GM10847 (cell line): ENCODE data around the gene CDYL.
A peak's percentile ranks its signal among the peaks of the same experiment; 100 is the strongest.

Source experiments
- POLR2A ChIP-seq: IDR thresholded peaks from 2 replicates; pipeline ENCODE4 v1.6.1; 2011; ENCODE audit not compliant: insufficient read length; ENCODE audit errors: extremely low read depth

CDYL gene

DNA sequence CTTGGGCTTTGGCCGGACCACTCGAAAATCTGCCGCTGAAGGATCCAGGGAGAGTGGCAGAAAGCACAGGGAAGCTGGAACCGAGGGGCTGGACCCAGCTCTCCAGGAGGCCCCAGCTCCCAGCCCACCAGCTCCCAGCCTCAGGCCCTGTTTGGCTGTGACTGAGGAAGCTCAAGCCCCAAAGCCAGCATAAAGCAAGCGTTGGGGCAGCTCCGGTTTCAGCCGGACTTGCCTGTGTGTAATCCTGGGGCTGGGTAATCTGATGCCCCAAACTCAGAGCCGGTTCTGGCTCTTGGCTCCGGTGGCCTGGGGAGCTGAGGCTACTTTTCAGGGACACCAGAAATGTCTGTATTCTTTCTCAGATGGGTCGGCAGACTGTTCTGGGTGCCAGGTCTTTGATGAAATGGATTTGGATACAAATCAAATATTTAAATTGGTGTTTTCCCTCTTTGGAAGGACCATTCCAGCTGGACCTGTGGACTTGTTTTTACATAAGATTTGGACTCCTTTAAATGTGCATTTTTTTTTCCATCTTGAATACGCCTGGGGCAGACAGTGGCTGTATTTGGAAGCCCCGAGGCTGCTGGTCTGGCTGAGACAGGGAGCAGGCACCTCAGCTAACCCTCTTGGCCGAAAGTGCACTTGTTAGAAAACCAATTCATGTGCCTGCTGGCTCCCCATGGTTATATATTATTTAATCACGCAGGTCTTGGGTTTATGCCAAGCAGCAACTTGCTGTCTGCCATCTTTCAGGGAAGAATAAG, 198.0 kb downstream of the CDYL start:
- no peak for TF ChIP-seq POLR2A

DNA sequence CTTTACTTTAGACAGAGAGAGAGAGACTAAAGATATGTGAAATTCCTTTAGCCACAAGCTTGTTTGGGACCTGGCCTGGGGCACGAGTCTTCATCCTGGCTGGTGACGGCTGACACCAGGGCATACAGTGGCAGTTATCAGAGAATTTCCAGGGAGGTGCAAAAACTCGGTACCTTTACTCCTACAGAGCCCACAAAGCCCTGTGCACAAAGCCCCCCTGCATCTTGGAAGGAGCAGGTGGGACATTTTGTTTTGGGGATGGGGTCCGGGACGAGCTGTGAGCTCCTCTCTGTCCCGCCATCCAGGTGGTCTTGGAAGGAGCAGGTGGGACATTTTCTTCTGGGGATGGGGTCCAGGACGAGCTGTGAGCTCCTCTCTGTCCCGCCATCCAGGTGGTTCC, 198.8 kb downstream of the CDYL start:
- no peak for TF ChIP-seq POLR2A

DNA sequence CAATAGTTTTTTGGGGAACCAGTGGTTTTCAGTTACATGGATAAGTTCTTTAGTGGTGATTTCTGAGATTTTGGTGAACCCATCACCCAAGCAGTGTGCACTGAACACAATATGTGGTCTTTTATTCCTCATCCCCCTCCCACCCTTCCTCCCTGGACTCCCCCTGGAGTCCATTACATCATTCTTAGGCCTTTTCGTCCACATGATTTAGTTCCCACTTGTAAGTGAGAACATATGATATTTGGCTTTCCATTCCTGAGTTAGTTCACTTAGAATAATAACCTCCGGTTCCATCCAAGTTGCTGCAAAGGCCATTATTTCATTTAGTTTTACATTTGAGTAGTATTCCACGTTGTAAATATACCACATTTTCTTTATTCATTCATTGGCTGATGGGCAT, 199.3 kb downstream of the CDYL start:
- no peak for TF ChIP-seq POLR2A

DNA sequence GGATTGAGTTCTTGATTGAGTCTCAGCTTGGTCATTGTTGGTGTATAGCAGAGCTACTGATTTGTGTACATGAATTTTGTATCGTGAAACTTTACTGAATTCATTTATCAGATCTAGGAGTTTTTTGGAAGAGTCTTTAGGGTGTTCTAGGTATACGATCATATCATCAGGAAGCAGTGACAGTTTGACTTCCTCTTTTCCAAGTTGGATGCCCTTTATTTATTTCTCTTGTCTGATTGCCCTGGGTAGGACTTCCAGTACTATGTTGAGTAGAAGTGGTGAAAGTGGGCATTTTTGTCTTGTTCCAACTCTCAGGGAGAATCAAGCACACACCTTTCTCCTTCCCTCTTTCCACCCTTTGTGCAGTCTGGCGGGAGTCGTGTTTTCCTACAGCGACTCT, 201.3 kb downstream of the CDYL start:
- TF ChIP-seq POLR2A: no peak

DNA sequence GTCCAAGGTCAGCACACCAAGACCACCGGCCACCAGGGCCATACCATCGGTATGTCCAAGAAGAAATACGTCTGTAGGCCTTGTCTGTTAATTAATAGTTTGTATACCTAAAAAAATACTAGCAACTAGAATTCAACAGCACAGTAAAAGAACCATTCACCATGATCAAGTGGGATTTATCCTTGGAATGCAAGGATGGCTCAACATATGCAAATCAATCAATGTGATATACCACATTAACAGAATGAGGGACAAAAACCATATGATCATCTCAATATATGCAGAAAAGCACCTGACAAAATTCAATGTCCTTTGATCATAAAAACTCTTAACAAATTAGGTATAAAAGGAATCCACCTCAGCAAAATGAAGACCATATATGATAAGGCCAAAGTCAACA, 203.2 kb downstream of the CDYL start:
- TF ChIP-seq POLR2A: no peak

DNA sequence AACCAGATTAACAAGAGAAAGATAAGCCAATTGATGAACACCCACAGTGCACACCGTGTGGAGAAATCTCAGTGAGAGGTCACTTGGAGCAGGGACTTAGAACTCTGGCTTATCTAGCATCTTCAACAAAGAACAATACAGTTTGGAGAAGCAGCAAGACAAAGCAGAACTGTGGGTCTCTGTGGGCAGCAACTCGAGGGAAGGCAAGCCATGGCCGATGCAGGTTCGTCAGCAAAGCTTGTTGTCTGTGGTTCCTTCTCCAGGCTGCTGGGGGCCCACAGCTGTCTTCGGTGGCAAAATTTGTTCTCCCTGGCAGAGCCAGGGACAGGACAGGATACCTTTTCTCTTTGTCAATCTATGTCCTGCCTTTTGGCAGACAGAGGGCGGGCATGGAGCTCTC, 205.6 kb downstream of the CDYL start:
- TF ChIP-seq POLR2A: no peak

DNA sequence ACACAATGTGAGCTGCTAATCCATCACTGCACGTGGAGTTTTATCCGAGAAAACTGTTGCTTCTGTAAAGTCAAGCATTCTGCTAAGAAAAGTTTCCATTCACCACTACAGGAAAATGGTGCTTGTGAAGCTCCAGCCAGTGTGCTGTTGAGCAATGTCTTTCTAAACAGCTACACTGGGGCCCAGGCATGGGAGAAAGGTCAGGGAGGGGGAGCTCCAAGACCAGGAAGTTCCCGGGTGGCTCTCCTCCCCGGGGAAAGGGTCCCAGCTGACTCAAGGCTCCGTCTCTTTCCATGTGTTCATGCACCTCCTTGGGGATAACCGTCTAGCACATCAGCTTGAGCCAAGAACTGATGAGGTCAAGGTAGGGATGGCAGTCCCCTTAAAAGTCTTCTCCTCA, 207.1 kb downstream of the CDYL start:
- TF ChIP-seq POLR2A: no peak

DNA sequence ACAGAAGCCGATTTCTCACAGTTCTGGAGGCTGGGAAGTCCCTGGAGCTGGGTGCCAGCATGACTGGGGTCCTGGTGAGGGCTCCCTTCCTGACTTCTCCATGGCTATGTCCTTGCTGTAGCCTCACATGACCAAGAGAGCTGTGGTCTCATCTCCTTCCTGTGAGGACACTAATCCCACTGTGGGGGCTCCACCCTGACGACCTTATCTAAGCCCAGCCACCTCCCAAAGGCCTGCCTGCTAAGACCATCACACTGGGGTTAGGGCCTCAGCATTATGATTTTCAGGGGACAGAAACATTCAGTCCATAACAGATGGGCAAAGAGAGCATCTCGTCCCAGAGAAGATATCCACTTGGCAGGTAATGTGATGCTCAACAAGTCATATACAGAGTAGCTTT, 210.8 kb downstream of the CDYL start:
- no peak for TF ChIP-seq POLR2A

DNA sequence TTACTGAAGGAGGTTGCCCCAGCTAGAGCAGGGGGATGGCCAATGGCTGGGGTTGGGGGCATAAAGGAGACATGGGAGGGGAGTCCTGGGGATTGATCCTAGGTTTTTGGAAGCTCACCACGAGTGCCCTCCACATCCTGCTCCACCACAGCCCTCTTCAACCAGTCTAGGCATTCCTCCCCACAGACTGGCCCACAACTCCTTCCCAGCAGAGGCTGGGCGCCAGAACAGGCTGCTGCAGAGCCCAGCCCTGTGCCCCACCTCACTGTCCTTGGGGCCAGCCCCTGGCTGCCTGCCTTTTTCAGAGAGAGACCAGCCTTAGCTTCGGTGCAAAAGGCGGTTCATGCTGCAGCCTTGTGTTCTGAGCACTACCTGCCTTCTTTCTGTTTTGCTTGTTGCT, 211.2 kb downstream of the CDYL start:
- no peak for TF ChIP-seq POLR2A

DNA sequence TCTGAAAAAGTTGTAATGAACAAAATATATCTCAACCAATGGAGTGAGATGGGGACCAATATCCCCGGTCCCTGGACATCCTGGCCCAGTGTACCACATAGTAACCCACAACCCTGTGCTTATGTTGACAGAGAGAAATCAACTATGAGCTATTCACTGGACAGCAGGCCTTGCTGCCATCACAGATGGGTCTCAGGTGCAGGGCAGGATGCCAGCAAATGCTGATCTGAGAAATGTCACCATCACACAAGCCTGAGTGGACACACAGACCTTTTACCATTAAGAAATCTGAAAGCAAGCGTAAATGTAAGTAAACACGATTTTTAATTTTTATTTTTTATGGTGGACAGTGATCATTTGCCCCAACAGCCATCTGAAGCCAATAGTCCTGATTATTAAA, 218.5 kb downstream of the CDYL start:
- TF ChIP-seq POLR2A: no peak

DNA sequence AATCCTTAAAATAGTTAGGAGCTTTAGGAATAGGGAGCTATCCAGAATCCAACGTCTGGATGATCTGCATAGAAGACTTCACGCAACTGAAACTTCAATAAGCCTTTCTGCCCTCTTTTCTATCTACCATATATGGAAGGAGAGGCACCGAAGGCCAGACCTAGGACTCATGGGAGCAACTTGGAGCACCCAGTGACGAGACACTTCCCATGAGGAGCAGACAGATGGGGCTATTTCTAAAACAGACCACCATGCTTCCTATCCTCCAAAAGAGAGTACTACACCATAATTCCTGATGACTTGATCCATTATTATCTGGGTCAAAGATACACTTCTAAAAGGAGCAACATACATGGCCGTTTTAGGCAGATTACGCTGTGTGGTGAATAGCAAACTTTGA, 221.7 kb downstream of the CDYL start:
- TF ChIP-seq POLR2A: no peak

DNA sequence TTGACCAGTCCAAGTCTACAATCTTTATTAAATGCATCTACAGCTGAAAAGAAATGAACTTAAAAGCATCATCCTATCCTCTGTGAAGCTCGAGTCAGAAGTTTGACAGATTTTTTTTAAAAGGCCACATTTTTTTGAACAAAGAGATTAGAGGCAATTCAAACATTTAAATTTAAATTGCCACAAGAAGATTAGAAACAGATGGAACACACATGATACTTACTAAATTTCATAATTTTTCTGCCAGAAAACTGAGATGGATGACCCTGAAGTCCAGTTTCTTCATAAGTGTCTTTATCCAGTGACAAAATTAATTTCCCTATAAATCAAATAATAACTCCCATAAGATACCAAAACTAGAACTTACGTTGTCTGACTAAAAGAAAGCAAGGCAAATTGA, 223.4 kb downstream of the CDYL start:
- TF ChIP-seq POLR2A: no peak

DNA sequence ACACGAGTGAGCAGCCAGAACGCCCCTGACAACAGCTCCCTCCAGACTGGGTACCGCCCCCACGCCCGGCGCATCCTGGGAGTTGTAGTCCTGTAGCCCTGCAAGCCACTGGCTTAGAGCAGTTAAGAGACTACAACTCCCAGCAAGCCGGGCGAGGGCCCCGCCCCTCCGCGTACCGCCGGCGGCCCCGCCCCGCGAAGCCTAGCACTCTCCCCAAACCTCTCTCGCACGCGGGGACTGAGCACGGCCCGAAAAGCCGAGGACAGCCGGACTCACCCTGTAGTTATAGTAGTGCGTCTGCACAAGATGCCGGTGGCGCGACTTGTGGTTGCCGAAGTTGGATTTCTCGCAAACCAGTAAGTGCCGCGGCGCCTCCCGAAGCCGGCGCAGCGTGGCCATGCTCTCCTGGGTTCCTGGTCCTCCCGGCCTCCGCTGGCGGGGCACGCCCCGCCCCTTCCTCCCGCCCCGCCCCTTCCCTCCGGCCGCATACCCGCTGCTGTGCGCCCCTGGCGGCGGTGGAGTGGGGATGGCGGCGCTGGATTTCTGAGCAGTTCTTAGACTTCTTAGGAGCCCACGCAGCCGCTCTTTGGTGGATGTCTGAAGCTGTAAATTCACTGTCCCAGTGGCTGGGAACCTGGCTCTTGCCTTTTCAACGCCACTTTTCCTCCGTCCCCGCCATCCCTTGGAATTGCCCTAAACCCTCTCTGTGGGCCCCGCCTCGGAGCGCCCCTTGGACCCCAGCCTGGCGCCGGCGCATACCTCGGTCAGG, 227.6 kb downstream of the CDYL start, which contains the start of gene RPP40:
Gene RPP40, minus strand, starts transcription at position 434 of the 769 bp plus-strand sequence. Its CDS starts 35 bp downstream, at position 399.
- peak; percentile 27 for TF ChIP-seq POLR2A

DNA sequence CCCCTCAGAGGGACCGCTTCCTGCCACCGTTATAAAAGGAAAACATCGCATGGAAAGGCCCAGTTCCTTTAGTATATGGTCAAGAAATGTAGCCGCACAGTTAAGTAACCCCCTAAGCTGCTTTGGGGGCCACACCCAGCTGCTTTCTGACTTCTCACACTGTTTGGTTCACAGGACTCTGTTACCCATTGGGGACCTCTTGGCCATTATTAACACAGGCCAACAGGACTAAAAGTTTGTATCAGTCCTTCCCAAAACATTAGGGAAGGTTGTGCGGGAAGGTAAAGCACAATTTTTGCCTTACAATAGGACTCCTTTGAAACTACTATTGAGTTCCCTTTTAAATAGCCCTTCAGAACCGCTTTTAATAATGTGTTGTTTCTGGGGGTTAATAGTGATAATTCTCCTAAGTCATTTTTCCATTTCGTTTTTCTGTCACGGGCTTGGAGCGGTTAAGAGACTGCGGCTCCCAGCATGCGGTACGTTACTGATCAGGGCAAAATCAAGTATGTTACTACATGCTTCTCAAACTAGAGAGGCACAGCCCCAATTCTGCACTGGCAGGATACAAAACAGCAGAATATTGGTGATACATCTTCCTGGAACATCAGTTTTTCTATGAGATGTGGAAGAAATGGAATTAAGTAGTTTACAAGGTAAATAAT, 228.3 kb downstream of the CDYL start:
- no peak for TF ChIP-seq POLR2A
